CMK (cell line): Measurements from ENCODE around the gene ZNF75A.
"Not testable (repeated sequence)": the region's sequence is repeated elsewhere in the genome, so short reads cannot be mapped to it uniquely, and the experiment has no call there.

Experiments
- DNase-seq: peaks from one replicate; pipeline ENCODE4 v3.0.0-alpha.2; 2010; ENCODE audit warnings: low read depth

The ZNF75A gene

GRCh38 chr16:3305109-3306068 lies at the start of gene ZNF75A, which contains the start of gene TIGD7:
Gene ZNF75A (plus strand): TSS chr16:3305497. CDS start chr16:3308429, 2,932 bp downstream.
Gene TIGD7 (minus strand): TSS chr16:3305430. CDS start chr16:3300614, 4,816 bp downstream.
- peak; percentile 89 for DNase-seq

DNA sequence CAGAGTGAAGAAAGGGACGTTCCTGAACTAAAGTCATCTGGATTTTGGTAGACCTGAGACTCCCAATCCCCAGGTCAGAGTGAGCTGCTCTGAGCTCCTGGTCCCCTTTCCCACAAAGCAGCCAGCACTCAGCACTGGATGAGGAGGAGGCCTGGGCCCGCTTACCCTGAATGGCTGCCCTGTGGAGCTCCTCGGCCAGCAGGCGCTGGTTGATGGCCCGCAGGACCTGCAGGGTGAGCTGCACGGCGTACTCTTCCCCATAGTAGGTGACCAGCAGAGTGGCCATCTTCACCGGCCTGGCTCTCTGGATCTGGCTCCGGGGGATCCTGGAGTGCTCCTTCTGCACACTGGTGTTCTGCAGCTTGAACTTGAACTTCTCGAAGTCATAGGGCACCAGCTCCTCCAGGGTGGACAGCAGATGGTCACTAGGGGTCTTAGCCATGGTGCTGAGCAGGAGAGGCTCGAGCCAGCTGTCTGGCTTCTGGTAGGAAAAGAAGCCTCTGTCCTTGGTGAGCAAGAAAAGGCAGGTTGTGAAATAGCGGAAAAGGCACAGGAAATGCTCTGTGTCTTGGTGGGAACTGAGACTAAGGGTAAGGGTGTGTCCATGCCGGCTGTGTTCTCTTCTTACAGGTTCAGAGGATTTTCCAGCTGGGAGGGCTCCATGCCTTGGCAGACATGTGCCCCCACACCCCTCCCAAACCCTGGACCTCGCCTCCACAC lies 49.0 kb upstream of the ZNF75A start, which contains the start of gene MEFV:
MEFV (minus strand) TSS at position 488 of the 720 bp plus-strand sequence; CDS start at position 442, 46 bp downstream.
- no peak for DNase-seq

- no peak for DNase-seq
These were observed 48.3 kb upstream of the ZNF75A start for GRCh38 chr16:3256866-3257465.

GRCh38 chr16:3259836-3260235 lies 45.5 kb upstream of the ZNF75A start:
- DNase-seq = no peak

- DNase-seq = no peak
These were observed 42.8 kb upstream of the ZNF75A start for GRCh38 chr16:3262517-3262916.

- DNase-seq = peak; percentile 90
These were observed 40.9 kb upstream of the ZNF75A start for GRCh38 chr16:3264137-3265036.

DNA sequence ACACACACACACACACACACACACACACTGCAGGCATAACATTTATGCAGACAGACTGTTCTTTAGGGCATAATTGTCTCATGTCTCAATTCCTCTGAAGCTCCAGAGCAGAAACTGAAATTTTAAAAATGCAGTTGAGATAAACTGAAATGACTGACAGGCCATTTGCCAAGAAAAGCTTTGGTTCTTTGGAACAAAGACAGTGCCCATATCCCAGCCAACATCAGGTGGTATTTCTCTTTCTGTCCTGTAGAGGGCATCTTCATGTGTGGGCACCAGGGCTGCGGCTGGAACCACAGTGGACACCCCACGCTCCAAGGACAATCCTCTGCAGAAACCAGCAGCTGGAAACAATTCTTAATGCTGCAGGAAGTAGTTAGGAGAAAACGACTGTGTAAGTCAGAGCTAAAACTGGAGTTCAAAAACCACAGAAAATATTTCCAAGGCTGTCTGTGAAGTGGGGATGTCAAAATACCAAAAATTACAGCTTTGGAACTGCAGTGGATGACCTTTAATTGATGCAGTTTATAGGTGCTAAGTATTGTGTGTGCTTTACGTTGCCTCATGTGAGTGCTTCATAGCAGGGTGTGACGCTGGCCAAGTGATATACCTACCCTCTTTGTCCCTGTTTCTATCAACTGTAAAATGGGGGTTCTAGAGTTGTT lies 38.3 kb upstream of the ZNF75A start:
- no peak for DNase-seq

- DNase-seq = no peak
These were observed 37.0 kb upstream of the ZNF75A start for GRCh38 chr16:3268294-3268693.

DNA sequence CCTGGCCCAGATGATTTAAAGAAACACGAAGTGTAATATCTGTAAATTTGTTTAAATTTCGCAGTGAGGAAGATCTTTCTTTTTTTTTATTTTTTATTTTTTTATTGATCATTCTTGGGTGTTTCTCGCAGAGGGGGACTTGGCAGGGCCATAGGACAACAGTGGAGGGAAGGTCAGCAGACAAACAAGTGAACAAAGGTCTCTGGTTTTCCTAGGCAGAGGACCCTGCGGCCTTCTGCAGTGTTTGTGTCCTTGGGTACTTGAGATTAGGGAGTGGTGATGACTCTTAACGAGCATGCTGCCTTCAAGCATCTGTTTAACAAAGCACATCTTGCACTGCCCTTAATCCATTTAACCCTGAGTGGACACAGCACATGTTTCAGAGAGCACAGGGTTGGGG lies 34.6 kb upstream of the ZNF75A start:
- DNase-seq = not testable (repeated sequence)

DNA sequence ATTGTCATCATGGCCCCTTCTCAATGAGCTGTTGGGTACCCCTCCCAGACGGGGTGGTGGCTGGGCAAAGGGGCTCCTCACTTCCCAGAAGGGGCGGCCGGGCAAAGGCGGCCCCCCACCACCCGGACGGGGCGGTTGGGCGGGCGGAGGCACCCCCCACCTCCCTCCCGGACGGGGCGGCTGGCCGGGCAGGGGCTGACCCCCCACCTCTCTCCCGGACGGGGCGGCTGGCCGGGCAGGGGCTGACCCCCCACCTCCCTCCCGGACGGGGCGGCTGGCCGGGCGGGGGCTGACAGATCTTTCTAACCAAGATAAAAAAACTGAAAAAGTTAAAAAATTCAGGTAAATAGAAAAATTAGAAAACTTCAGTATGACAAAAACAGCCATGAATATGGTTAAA lies 34.0 kb upstream of the ZNF75A start:
- not testable (repeated sequence) for DNase-seq

DNA sequence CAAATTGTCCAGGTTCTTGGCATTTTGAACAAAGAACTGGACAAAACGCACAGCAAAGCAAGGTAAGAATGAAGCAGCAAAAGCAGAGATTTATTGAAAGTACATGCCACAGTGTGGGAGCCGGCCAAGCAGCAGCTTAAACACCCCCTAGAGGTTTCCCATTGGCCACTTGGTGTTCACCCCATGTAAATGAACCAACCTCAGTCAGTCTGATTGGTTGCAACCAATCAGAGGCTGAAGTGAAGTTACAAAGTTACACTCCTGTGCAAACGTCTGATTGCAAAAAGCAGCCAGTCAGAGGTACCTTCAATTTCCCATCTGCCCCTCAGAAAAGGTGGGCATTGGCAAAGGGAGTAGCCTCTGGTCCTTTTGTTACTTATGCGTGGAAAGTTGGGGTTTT lies 30.8 kb upstream of the ZNF75A start:
- DNase-seq = no peak

GRCh38 chr16:3274947-3275346 lies 30.4 kb upstream of the ZNF75A start:
- DNase-seq = no peak

DNA sequence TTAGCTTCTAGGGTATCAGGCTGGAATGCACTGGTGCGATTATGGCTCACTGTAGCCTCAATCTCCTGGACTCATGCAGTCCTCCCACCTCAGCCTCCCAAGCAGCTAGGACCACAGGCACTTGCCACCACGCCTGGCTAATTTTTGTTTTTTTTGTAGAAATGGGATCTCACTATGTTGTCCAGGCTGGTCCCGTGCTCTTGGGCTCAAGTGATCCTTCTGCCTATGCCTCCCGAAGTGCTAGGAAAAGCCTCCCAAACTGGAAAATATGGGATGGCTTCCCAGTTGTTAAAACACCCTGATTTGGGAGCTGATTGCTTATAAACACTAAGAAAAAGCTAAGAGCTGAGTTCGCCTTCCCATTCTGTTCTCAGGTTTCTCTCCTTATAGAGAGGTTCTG lies 28.6 kb upstream of the ZNF75A start:
- DNase-seq = no peak

DNA sequence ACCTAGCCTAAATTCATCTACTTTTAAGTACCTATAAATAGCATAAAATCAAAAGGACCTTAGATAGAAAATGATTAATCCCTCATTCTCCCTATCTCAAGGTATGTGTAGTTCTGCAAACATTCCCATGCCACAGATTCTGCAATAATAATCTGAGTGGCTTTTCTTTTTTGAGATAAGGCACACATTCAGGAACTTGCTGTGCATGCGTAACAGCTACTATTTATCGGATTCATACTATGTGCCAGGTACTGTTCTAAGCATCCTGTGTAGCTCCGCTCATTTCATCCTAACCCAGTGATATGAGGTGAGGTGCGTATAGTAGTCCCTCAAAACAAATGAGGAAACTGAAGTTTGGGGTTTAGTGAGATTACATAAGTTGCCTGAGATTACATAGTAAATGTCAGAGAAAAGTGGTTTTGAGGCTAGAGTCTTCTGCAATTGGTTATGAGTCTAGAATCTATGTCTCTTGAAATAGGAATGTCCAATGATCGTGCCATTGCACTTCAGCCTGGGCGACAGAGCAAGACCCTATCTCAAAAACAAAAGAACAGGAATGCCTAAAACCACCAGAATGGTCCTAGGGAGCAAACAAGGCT lies 24.0 kb upstream of the ZNF75A start:
- no peak for DNase-seq

DNA sequence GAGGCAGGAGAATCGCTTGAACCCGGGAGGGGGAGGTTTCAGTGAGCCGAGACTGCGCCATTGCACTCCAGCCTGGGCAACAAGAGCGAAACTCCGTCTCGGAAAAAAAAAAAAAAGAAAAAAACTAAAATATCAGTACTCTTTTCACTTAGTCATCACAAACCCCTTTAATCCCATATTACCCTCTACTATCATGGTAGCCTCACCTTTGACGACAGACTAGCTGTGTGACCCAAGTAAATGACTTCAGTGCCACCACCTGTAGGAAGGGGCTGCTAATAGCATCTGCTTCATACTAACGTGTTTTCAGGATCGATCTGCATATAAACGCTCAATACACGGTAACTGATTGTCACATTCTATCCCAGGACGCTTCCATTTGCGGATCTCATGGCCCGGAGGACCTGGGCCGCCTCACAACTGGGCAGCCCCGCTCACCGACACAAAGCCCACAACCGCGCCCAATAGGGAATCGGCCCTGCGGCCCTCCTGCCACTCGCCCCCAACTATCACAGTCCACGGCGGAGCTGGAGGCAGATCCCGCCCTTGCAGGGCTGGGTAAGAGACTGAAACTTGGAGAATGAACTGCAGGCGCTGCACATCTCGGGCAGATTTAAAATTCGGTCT lies 23.1 kb upstream of the ZNF75A start:
- no peak for DNase-seq

GRCh38 chr16:3282730-3283542 lies 22.4 kb upstream of the ZNF75A start, which contains the start of gene ZNF263:
Gene ZNF263 (plus strand): TSS chr16:3283491. CDS start chr16:3283819, 328 bp downstream.
- DNase-seq = peak; percentile 89

DNA sequence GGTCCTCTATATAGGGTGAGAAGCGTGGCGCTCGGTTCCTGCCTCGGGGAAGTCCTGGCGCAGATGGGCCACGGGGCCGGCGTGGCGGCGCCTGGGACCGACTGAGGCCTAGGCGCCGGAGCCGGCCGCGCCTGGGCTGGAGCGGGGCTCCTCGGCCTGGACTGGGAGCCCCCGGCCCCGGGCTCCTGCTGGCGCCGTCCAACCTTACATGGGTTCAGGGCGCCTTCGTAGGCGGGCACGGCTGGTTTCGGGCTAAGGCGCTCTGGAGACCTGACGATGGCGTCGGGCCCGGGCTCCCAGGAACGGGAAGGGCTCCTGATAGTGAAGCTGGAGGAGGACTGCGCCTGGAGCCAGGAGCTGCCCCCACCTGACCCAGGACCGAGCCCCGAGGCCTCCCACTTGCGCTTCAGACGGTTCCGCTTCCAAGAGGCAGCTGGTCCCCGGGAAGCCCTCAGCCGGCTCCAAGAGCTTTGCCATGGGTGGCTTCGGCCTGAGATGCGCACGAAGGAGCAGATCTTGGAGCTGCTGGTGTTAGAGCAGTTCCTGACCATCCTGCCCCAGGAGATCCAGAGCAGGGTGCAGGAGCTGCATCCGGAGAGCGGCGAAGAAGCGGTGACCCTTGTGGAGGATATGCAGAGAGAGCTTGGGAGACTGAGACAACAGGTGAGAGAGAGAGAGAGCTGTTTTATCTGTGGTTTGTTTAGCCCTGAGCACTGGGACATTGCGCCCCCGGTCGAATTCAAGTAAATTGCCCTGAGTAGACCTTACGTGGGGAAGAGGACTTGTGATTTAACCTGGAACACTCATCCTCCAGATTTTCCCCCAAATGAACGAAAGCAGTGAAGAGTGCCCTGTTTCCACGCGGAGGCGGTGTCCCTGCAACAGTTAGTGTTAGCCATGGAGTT lies 21.5 kb upstream of the ZNF75A start:
- no peak for DNase-seq

DNA sequence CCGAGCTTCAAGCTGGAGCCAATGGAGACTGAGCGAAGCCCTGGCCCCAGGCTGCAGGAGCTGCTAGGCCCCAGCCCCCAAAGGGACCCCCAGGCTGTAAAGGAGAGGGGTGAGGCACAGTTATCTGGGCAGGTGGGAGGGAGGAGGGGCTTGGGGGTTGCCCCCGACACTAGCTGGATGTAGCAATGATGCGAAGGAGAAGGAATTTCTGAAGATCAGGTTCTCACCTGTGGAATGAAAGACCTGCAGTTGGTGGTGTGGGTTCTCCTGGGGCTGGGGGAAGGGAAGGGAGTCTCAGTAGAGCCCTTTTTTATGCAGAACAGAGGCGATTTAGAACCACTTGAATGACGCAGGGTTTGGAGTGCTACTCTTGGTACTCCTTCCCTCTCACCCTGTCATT lies 20.2 kb upstream of the ZNF75A start:
- DNase-seq = no peak
